PC-3 (cell line): ENCODE data around the gene PRICKLE4. TPM values are rescaled to one million over a fixed set of nuclear protein-coding genes. Genes with fewer than 3 reads are reported as not detected.

Experiments
- ATAC-seq: fragments of 200-7000 bp; cut with Tn5 transposase; 2 replicates; pipeline ENCODE4 v1.9.1; 2020; ENCODE audit warnings: mild to moderate bottlenecking, moderate library complexity
- BruUV-seq: library from RNA; stranded (reverse); fragments of 400-500 nt; replicated peaks from 2 replicates; lab custom pipeline; 2021; lab: Mats Ljungman, UMichigan
- CTCF ChIA-PET: fragments of 300-600 bp; sonication (Branson Sonifier 250); formaldehyde crosslinking; loops from one replicate; lab custom pipeline; 2022; ENCODE audit warnings: antibody characterized with exemption; lab: Charles Lee
- POLR2A ChIA-PET: fragments of 300-600 bp; sonication (Branson Sonifier 250); formaldehyde crosslinking; loops from one replicate; lab custom pipeline; 2022; ENCODE audit warnings: antibody characterized with exemption; ENCODE audit not compliant: unreplicated experiment; lab: Charles Lee
- DNase-seq: peaks from one replicate; pipeline ENCODE4 v3.0.0-alpha.2; 2015
- H2AFZ ChIP-seq: fragments of 300-600 bp; sonication (generic); 2 replicates; pipeline ENCODE4 v1.6.0; 2016; ENCODE audit warnings: antibody characterized with exemption, low read length
- H3F3A ChIP-seq: fragments of 300-600 bp; sonication (generic); one replicate; pipeline ENCODE4 v1.6.0; 2017; ENCODE audit warnings: antibody characterized with exemption, low read length, control low read depth, mild to moderate bottlenecking; ENCODE audit not compliant: unreplicated experiment
- H3K27ac ChIP-seq: fragments of 300-600 bp; sonication (generic); 2 replicates; pipeline ENCODE4 v1.5.1; 2016; ENCODE audit warnings: mild to moderate bottlenecking, low read length
- H3K27me3 ChIP-seq: fragments of 300-600 bp; sonication (generic); 2 replicates; pipeline ENCODE4 v1.6.1; 2016; ENCODE audit warnings: low read length, mixed read lengths
- H3K36me3 ChIP-seq: fragments of 300-600 bp; sonication (generic); 2 replicates; pipeline ENCODE4 v1.6.1; 2016; ENCODE audit warnings: low read depth, mixed run types, low read length, mixed read lengths
- H3K4me1 ChIP-seq: fragments of 300-600 bp; sonication (generic); 2 replicates; pipeline ENCODE4 v1.5.1; 2016; ENCODE audit warnings: low read length; ENCODE audit not compliant: insufficient read depth
- H3K4me2 ChIP-seq: fragments of 300-600 bp; sonication (generic); 2 replicates; pipeline ENCODE4 v1.6.0; 2016; ENCODE audit warnings: low read length
- H3K4me3 ChIP-seq: fragments of 300-600 bp; sonication (generic); 2 replicates; pipeline ENCODE4 v1.5.1; 2016; ENCODE audit warnings: mild to moderate bottlenecking, low read length, mixed read lengths
- H3K79me2 ChIP-seq: fragments of 300-600 bp; sonication (generic); 2 replicates; pipeline ENCODE4 v1.6.1; 2017; ENCODE audit warnings: low read length, mixed read lengths
- H3K9ac ChIP-seq: fragments of 300-600 bp; sonication (generic); 2 replicates; pipeline ENCODE4 v1.6.0; 2016; ENCODE audit warnings: mild to moderate bottlenecking, low read length
- H3K9me2 ChIP-seq: fragments of 300-600 bp; sonication (generic); replicated peaks from 2 replicates; pipeline ENCODE4 v1.6.1; 2016; ENCODE audit warnings: mixed run types, low read length, mixed read lengths
- H3K9me3 ChIP-seq: fragments of 300-600 bp; sonication (generic); 2 replicates; pipeline ENCODE4 v1.6.1; 2016; ENCODE audit warnings: low read length, mixed read lengths
- H4K20me1 ChIP-seq: fragments of 300-600 bp; sonication (generic); 2 replicates; pipeline ENCODE4 v1.6.1; 2016; ENCODE audit warnings: low read length, mixed read lengths
- EZH2 ChIP-seq: fragments of 300-600 bp; sonication (generic); IDR thresholded peaks from one replicate; pipeline ENCODE4 v1.6.1; 2017; ENCODE audit warnings: antibody characterized with exemption, mild to moderate bottlenecking, low read length; ENCODE audit not compliant: unreplicated experiment
- EZH2phosphoT487 ChIP-seq: fragments of 300-600 bp; sonication (generic); IDR thresholded peaks from 2 replicates; pipeline ENCODE4 v1.6.1; 2018; ENCODE audit warnings: mild to moderate bottlenecking, antibody characterized with exemption, low read length, borderline replicate concordance
- intact Hi-C: fragments of 100-400 bp; cut with micrococcal nuclease; formaldehyde crosslinking; loops from 2 replicates; pipeline ENCODE4 v1.9.0; 2023
- total RNA-seq: library from RNA; depleted of rRNA; stranded (reverse); fragments of >200 nt; gene quantifications from 2 replicates; pipeline ENCODE4 v1.2.3, GENCODE V29; 2014
- TF ChIP-seq, protein P1 (sequence below): fragments of 300-600 bp; sonication (generic); conservative IDR thresholded peaks from 2 replicates; pipeline ENCODE4 v1.5.1; 2017; ENCODE audit warnings: antibody characterized with exemption, low read depth, mild to moderate bottlenecking, low read length

PRICKLE4 gene
- total RNA-seq, 1 experiment from 2014 or later: 0.26 TPM

GRCh38 chr6:41747256-41748101 lies 33.1 kb upstream of the PRICKLE4 start, which contains the start of gene PGC:
Gene PGC, minus strand, starts transcription at chr6:41747397. Its CDS starts 63 bp downstream, at chr6:41747334.
- POLR2A ChIA-PET: interaction anchor here (0.5 kb wide), 1 partner anchor 24 kb away, joined by 3 read pairs; no protein-coding TSS in a partner anchor
- intact Hi-C loops: no loop called here
- no peak within 1 kb of the TSS for H3K4me2 ChIP-seq

GRCh38 chr6:41748102-41748477 lies 32.5 kb upstream of the PRICKLE4 start:
- Histone ChIP-seq H3K4me3 (no peak overlapping the region), H3F3A (no peaks in the 10 kb centered on the region), H3K27ac (no peak overlapping the region), H3K9me2 (no peaks in the 10 kb centered on the region), H2AFZ (no peak overlapping the region), H3K36me3 (no peaks in the 10 kb centered on the region), H3K27me3 (no peaks in the 10 kb centered on the region), H3K9me3 (no peaks in the 10 kb centered on the region), H4K20me1 (no peaks in the 10 kb centered on the region), H3K9ac (no peak overlapping the region), H3K79me2 (no peaks in the 10 kb centered on the region), H3K4me1 (peaks cover 6% of the 10 kb centered on the region; the same call in 1 of the 2 replicates), H3K4me2 (no peak overlapping the region)
- POLR2A ChIA-PET: no interaction called here
- ATAC-seq: no peak
- intact Hi-C loops: no loop called here
- TF ChIP-seq, protein P1, sequence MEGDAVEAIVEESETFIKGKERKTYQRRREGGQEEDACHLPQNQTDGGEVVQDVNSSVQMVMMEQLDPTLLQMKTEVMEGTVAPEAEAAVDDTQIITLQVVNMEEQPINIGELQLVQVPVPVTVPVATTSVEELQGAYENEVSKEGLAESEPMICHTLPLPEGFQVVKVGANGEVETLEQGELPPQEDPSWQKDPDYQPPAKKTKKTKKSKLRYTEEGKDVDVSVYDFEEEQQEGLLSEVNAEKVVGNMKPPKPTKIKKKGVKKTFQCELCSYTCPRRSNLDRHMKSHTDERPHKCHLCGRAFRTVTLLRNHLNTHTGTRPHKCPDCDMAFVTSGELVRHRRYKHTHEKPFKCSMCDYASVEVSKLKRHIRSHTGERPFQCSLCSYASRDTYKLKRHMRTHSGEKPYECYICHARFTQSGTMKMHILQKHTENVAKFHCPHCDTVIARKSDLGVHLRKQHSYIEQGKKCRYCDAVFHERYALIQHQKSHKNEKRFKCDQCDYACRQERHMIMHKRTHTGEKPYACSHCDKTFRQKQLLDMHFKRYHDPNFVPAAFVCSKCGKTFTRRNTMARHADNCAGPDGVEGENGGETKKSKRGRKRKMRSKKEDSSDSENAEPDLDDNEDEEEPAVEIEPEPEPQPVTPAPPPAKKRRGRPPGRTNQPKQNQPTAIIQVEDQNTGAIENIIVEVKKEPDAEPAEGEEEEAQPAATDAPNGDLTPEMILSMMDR: no peak
- TF ChIP-seq EZH2 (no peak), EZH2phosphoT487 (no peak)
- DNase-seq: no peak
- BruUV-seq: no TSS peak
- CTCF ChIA-PET: no interaction called here

More at GRCh38 chr6:41747256-41748101, 33.1 kb upstream of the PRICKLE4 start, which contains the start of gene PGC:
- no TSS peak for BruUV-seq
- no peaks in the 10 kb centered on the region for H3K36me3 ChIP-seq
- ATAC-seq (no peak; the same call in 1 of the 2 replicates), DNase-seq (peak; percentile 57)
- no peak within 1 kb of the TSS for H3K9ac ChIP-seq
- no peaks in the 10 kb centered on the region for H3K9me2 ChIP-seq
- CTCF ChIA-PET: no interaction called here
- H3K4me3 ChIP-seq: no peak within 1 kb of the TSS
- TF ChIP-seq, protein P1: no peak
- TF ChIP-seq EZH2phosphoT487 (no peak), EZH2 (no peak)
- no peaks in the 10 kb centered on the region for H3F3A ChIP-seq
- H2AFZ ChIP-seq: no peak within 1 kb of the TSS
- no peaks in the 10 kb centered on the region for H3K79me2 ChIP-seq
- H3K9me3 ChIP-seq: no peaks in the 10 kb centered on the region
- no peaks in the 10 kb centered on the region for H4K20me1 ChIP-seq
- H3K27me3 ChIP-seq: no peaks in the 10 kb centered on the region
- peaks cover 6% of the 10 kb centered on the region; the same call in 1 of the 2 replicates for H3K4me1 ChIP-seq
- H3K27ac ChIP-seq: no peak within 1 kb of the TSS

GRCh38 chr6:41748542-41748941 lies 32.0 kb upstream of the PRICKLE4 start:
- Histone ChIP-seq H3K4me3 (no peak overlapping the region), H3K79me2 (no peaks in the 10 kb centered on the region), H3K4me2 (no peak overlapping the region), H4K20me1 (no peaks in the 10 kb centered on the region), H3K27me3 (no peaks in the 10 kb centered on the region), H3K36me3 (no peaks in the 10 kb centered on the region), H3K27ac (no peak overlapping the region), H3K9me3 (no peaks in the 10 kb centered on the region), H3F3A (no peaks in the 10 kb centered on the region), H3K4me1 (peaks cover 6% of the 10 kb centered on the region; the same call in 1 of the 2 replicates), H2AFZ (no peak overlapping the region), H3K9ac (no peak overlapping the region), H3K9me2 (no peaks in the 10 kb centered on the region)
- intact Hi-C loops: no loop called here
- ChIA-PET CTCF (no interaction called here), POLR2A (no interaction called here)
- DNase-seq (no peak), ATAC-seq (no peak)
- no TSS peak for BruUV-seq
- TF ChIP-seq, protein P1: no peak
- TF ChIP-seq EZH2 (no peak), EZH2phosphoT487 (no peak)
